Panc1 (cell line): Measurements from ENCODE around the gene RBM47.

ENCODE experiments used
- SIN3A ChIP-seq: IDR thresholded peaks from 2 replicates; pipeline ENCODE4 v1.6.1; 2012; ENCODE audit warnings: low read depth, mild to moderate bottlenecking, low read length, moderate library complexity, borderline replicate concordance; ENCODE audit not compliant: insufficient read depth
- TF ChIP-seq, protein P1 (sequence below): fragments of 450-650 bp; IDR thresholded peaks from 2 replicates; pipeline ENCODE4 v1.5.1; 2017; ENCODE audit warnings: mild to moderate bottlenecking

DNA sequence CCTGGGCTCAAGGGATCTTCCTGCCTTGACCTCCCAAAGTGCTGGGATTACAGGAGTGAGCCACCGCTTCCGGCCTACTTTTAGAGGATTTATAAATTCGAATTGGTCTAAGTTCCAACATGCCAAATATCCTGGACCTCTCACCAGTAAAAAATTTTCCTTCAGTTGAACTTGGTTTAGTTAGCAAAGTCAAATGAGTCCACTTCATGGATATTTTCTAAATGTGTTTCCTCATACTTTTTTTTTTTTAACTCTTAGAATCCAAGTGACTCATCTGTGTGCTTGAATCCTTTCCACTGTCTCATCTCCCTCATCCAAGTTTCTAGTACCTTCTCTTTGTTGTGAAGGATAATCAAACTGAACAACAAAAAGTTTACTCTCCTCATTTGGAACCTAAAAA is 49.7 kb downstream of the RBM47 start:
- TF ChIP-seq, protein P1, sequence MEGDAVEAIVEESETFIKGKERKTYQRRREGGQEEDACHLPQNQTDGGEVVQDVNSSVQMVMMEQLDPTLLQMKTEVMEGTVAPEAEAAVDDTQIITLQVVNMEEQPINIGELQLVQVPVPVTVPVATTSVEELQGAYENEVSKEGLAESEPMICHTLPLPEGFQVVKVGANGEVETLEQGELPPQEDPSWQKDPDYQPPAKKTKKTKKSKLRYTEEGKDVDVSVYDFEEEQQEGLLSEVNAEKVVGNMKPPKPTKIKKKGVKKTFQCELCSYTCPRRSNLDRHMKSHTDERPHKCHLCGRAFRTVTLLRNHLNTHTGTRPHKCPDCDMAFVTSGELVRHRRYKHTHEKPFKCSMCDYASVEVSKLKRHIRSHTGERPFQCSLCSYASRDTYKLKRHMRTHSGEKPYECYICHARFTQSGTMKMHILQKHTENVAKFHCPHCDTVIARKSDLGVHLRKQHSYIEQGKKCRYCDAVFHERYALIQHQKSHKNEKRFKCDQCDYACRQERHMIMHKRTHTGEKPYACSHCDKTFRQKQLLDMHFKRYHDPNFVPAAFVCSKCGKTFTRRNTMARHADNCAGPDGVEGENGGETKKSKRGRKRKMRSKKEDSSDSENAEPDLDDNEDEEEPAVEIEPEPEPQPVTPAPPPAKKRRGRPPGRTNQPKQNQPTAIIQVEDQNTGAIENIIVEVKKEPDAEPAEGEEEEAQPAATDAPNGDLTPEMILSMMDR, result no peak
- no peak for TF ChIP-seq SIN3A
